ENCODE results near the gene FPR1. TPM values are rescaled to one million over a fixed set of nuclear protein-coding genes. Genes with fewer than 3 reads are reported as not detected.

The FPR1 gene
- polyA plus RNA-seq, 3 donors: 372 to 1,265 (median 991) TPM

DNA sequence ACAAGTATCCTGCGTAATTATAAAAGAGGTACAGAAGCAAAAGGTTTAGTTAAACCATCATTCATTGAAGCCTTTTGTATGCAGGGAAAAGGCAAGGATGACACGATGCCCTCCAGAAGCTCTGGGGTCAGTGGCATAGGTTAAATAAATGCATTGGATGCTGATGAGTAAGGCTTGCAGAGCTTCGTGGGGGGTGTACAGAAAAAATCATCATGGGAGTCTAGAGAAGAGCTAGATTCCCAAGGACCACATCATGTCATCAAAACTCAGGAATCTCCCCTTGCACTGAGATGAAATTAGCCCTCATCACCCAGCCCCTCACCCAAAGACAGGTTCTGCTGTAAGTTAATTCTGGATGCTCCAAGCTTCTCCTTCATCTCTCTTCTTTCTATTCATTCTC, 8.3 kb downstream of the FPR1 start:
- H3K9me3 Mint-ChIP-seq: peaks cover 0 to 4% (median 0%) of the 10 kb centered on the region in 7 donors
- H3K4me2 ChIP-seq (replicated peaks; ENCODE audit: extremely low read depth, low read length, poor library complexity, severe bottlenecking): no peak overlapping the region

DNA sequence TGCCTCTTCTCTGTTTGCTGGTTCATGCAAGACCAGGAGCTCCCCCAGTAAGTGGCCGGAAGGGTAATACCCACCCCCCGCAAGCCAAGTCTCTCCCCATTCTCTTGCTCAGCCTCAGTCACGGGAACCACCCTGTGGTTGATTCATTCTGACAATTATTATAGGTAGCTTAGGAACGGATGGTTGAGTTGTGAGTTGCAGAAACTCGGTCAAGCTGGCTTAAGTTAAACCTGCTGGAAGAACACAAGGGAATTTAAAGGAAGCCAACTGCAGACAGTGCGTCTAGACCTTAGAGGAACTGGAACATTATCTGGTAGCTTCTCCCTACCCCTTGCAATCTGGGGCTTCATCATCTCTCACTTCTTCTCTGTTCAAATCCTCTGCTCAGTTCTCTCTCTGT, 8.9 kb downstream of the FPR1 start:
- 60% methylated on average over 1 of the region's 6 CpGs for WGBS (ENCODE audit: insufficient coverage)
- H3K4me1 Mint-ChIP-seq: peaks cover 64% of the 10 kb centered on the region
- H3K27ac ChIP-seq (ENCODE audit: low read depth in 1 of 2, low read length in 2 of 2): peak overlapping the region in 1 of 2 donors; percentile 20
- H3K36me3 ChIP-seq (replicated peaks in 1 of 2; ENCODE audit: control insufficient read depth in 1 of 2, insufficient read depth in 2 of 2, low read length in 2 of 2): peaks cover 27 to 48% of the 10 kb centered on the region in 2 donors
- H3K9me3 ChIP-seq (replicated peaks in 1 of 2; ENCODE audit: control insufficient read depth in 1 of 2, insufficient read depth in 1 of 2, low read length in 2 of 2): no peaks in the 10 kb centered on the region
- peak in 2 of 3 donors; percentile 43 to 59 for DNase-seq
- TF ChIP-seq, protein P1, sequence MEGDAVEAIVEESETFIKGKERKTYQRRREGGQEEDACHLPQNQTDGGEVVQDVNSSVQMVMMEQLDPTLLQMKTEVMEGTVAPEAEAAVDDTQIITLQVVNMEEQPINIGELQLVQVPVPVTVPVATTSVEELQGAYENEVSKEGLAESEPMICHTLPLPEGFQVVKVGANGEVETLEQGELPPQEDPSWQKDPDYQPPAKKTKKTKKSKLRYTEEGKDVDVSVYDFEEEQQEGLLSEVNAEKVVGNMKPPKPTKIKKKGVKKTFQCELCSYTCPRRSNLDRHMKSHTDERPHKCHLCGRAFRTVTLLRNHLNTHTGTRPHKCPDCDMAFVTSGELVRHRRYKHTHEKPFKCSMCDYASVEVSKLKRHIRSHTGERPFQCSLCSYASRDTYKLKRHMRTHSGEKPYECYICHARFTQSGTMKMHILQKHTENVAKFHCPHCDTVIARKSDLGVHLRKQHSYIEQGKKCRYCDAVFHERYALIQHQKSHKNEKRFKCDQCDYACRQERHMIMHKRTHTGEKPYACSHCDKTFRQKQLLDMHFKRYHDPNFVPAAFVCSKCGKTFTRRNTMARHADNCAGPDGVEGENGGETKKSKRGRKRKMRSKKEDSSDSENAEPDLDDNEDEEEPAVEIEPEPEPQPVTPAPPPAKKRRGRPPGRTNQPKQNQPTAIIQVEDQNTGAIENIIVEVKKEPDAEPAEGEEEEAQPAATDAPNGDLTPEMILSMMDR (IDR thresholded peaks at IDR 0.05): no peak
- peaks cover 51 to 77% of the 10 kb centered on the region in 2 donors for H3K4me1 ChIP-seq (ENCODE audit: control insufficient read depth in 1 of 2, insufficient read depth in 2 of 2, low read length in 2 of 2)
- H3K27ac Mint-ChIP-seq: peak overlapping the region; percentile 35 to 88 (median 70)
- no peak overlapping the region for H3K4me3 ChIP-seq (replicated peaks in 1 of 3; ENCODE audit: low read depth in 2 of 3, low read length in 3 of 3)
- no peak overlapping the region for H3K4me2 ChIP-seq (replicated peaks; ENCODE audit: extremely low read depth, low read length, poor library complexity, severe bottlenecking)
- peaks cover 0 to 8% (median 5%) of the 10 kb centered on the region in 3 donors for H3K27me3 Mint-ChIP-seq (ENCODE audit: low read depth in 3 of 3)
- H3K36me3 Mint-ChIP-seq: peaks cover 50 to 64% of the 10 kb centered on the region in 2 donors
- peaks cover 0 to 5% (median 0%) of the 10 kb centered on the region in 7 donors for H3K9me3 Mint-ChIP-seq
- H3K4me3 Mint-ChIP-seq: no peak overlapping the region
- peaks cover 43% of the 10 kb centered on the region for H4K20me1 ChIP-seq (ENCODE audit: insufficient read depth, low read length)
- H3K27me3 ChIP-seq (ENCODE audit: control insufficient read depth in 2 of 2, insufficient read depth in 2 of 2, low read length in 2 of 2): no peaks in the 10 kb centered on the region
- H2AFZ ChIP-seq (ENCODE audit: insufficient read depth, low read depth, low read length, poor library complexity, severe bottlenecking): no peak overlapping the region
- peaks cover 32% of the 10 kb centered on the region for H3K79me2 ChIP-seq (ENCODE audit: insufficient read depth, low read length)
- intact Hi-C loops (cut with micrococcal nuclease): no loop called here
- no peak overlapping the region for H3K9ac ChIP-seq (ENCODE audit: insufficient read depth, low read length, poor library complexity, severe bottlenecking)

More for the DNA sequence above, 8.3 kb downstream of the FPR1 start:
- Histone ChIP-seq H3K27me3 (ENCODE audit: control insufficient read depth in 2 of 2, insufficient read depth in 2 of 2, low read length in 2 of 2) (no peaks in the 10 kb centered on the region), H2AFZ (ENCODE audit: insufficient read depth, low read depth, low read length, poor library complexity, severe bottlenecking) (no peak overlapping the region), H3K9me3 (replicated peaks in 1 of 2; ENCODE audit: control insufficient read depth in 1 of 2, insufficient read depth in 1 of 2, low read length in 2 of 2) (no peaks in the 10 kb centered on the region), H3K4me3 (replicated peaks in 1 of 3; ENCODE audit: low read depth in 2 of 3, low read length in 3 of 3) (no peak overlapping the region), H3K36me3 (replicated peaks in 1 of 2; ENCODE audit: control insufficient read depth in 1 of 2, insufficient read depth in 2 of 2, low read length in 2 of 2) (peaks cover 27 to 49% of the 10 kb centered on the region in 2 donors), H3K79me2 (ENCODE audit: insufficient read depth, low read length) (peaks cover 38% of the 10 kb centered on the region), H3K4me1 (ENCODE audit: control insufficient read depth in 1 of 2, insufficient read depth in 2 of 2, low read length in 2 of 2) (peaks cover 51 to 77% of the 10 kb centered on the region in 2 donors), H3K27ac (ENCODE audit: low read depth in 1 of 2, low read length in 2 of 2) (peak overlapping the region in 1 of 2 donors; percentile 20), H3K9ac (ENCODE audit: insufficient read depth, low read length, poor library complexity, severe bottlenecking) (no peak overlapping the region), H4K20me1 (ENCODE audit: insufficient read depth, low read length) (peaks cover 49% of the 10 kb centered on the region)
- TF ChIP-seq, protein P1 (IDR thresholded peaks at IDR 0.05): no peak
- 100% methylated on average over 2 of the region's 3 CpGs for WGBS (ENCODE audit: insufficient coverage)
- Mint-ChIP-seq H3K36me3 (peaks cover 53 to 70% of the 10 kb centered on the region in 2 donors), H3K27me3 (ENCODE audit: low read depth in 3 of 3) (peaks cover 0 to 5% (median 5%) of the 10 kb centered on the region in 3 donors), H3K4me1 (peaks cover 66% of the 10 kb centered on the region), H3K27ac (peak overlapping the region in 5 of 7 donors; percentile 23 to 88 (median 80)), H3K4me3 (no peak overlapping the region)
- DNase-seq: no peak
- intact Hi-C loops (cut with micrococcal nuclease): no loop called here
